HepG2 (cell line): ENCODE data around the gene ARVCF. TPM values are rescaled to one million over a fixed set of nuclear protein-coding genes. Genes with fewer than 3 reads are reported as not detected.

ENCODE experiments used
- AGO1 ChIP-seq: fragments of 200-400 bp; formaldehyde crosslinking; IDR thresholded peaks from 2 replicates; pipeline ENCODE4 v1.6.1; 2017; ENCODE audit warnings: mild to moderate bottlenecking, low read depth, low read length, moderate library complexity; ENCODE audit not compliant: poor library complexity, severe bottlenecking
- FOXP1 ChIP-seq, 2 experiments: fragments of 450-650 bp in 1 of 2; IDR thresholded peaks; 2 replicates each; pipeline ENCODE4 v1.6.1; 2017 to 2018; ENCODE audit warnings: antibody characterized with exemption in 1 of 2
- GLI4 ChIP-seq: sonication (generic); formaldehyde crosslinking; IDR thresholded peaks from 2 replicates; pipeline ENCODE4 v1.5.1; 2020; ENCODE audit warnings: missing genetic modification reagents, mild to moderate bottlenecking, moderate library complexity, borderline replicate concordance
- GZF1 ChIP-seq: sonication (generic); formaldehyde crosslinking; IDR thresholded peaks from 2 replicates; pipeline ENCODE4 v1.5.1; 2020; ENCODE audit warnings: mild to moderate bottlenecking, missing genetic modification reagents
- HMGXB3 ChIP-seq: sonication (generic); formaldehyde crosslinking; IDR thresholded peaks from 2 replicates; pipeline ENCODE4 v1.4.0; 2020; ENCODE audit warnings: missing genetic modification reagents, borderline replicate concordance
- HNRNPL ChIP-seq: fragments of 200-400 bp; formaldehyde crosslinking; IDR thresholded peaks from 2 replicates; pipeline ENCODE4 v1.6.1; 2017; ENCODE audit warnings: mild to moderate bottlenecking, low read depth, low read length
- IRF2 ChIP-seq: IDR thresholded peaks from 2 replicates; pipeline ENCODE4 v1.6.1; 2018; ENCODE audit warnings: missing genetic modification reagents, missing compliant biosample characterization
- NCOA2 ChIP-seq: sonication (generic); formaldehyde crosslinking; IDR thresholded peaks from 2 replicates; pipeline ENCODE4 v1.8.0; 2022; ENCODE audit warnings: inconsistent platforms
- POLR2AphosphoS5 ChIP-seq: IDR thresholded peaks from 2 replicates; pipeline ENCODE4 v1.6.1; 2012; ENCODE audit warnings: low read depth, low read length
- POLR2G ChIP-seq: fragments of 200-400 bp; formaldehyde crosslinking; IDR thresholded peaks from 2 replicates; pipeline ENCODE4 v1.6.1; 2018; ENCODE audit warnings: mild to moderate bottlenecking, low read depth, low read length, moderate library complexity
- RNF219 ChIP-seq: sonication (generic); formaldehyde crosslinking; IDR thresholded peaks from 2 replicates; pipeline ENCODE4 v1.5.0; 2020; ENCODE audit warnings: mild to moderate bottlenecking, missing genetic modification reagents
- SIX4 ChIP-seq: sonication (generic); formaldehyde crosslinking; IDR thresholded peaks from 2 replicates; pipeline ENCODE4 v1.4.0; 2020; ENCODE audit warnings: missing genetic modification reagents
- SRSF4 ChIP-seq: fragments of 200-400 bp; formaldehyde crosslinking; IDR thresholded peaks from one replicate; pipeline ENCODE4 v1.6.1; 2018; ENCODE audit warnings: mild to moderate bottlenecking, low read depth, low read length, moderate library complexity; ENCODE audit not compliant: poor library complexity, severe bottlenecking
- SRSF9 ChIP-seq: fragments of 200-400 bp; formaldehyde crosslinking; IDR thresholded peaks from 2 replicates; pipeline ENCODE4 v1.6.1; 2018; ENCODE audit warnings: borderline replicate concordance, mild to moderate bottlenecking, low read depth, low read length; ENCODE audit not compliant: insufficient read depth, poor library complexity, severe bottlenecking
- SRY ChIP-seq: sonication (generic); formaldehyde crosslinking; IDR thresholded peaks from 2 replicates; pipeline ENCODE4 v1.8.0; 2022; ENCODE audit warnings: mild to moderate bottlenecking, missing genetic modification reagents
- ZBTB1 ChIP-seq: sonication (generic); formaldehyde crosslinking; IDR thresholded peaks from 2 replicates; pipeline ENCODE4 v1.4.0; 2020; ENCODE audit warnings: missing genetic modification reagents, borderline replicate concordance
- ZBTB34 ChIP-seq: sonication (generic); formaldehyde crosslinking; IDR thresholded peaks from 2 replicates; pipeline ENCODE4 v1.8.0; 2022; ENCODE audit warnings: mild to moderate bottlenecking, missing genetic modification reagents
- ZC3H4 ChIP-seq: sonication (generic); formaldehyde crosslinking; IDR thresholded peaks from 2 replicates; pipeline ENCODE4 v1.4.0; 2020; ENCODE audit warnings: missing genetic modification reagents, borderline replicate concordance
- ZNF382 ChIP-seq: sonication (generic); formaldehyde crosslinking; IDR thresholded peaks from 2 replicates; pipeline ENCODE4 v1.5.0; 2020; ENCODE audit warnings: missing genetic modification reagents, mild to moderate bottlenecking, borderline replicate concordance
- ZNF7 ChIP-seq: IDR thresholded peaks from 2 replicates; pipeline ENCODE4 v1.6.1; 2016; ENCODE audit warnings: missing biosample characterization, missing genetic modification reagents
- ZNF776 ChIP-seq: sonication (generic); formaldehyde crosslinking; IDR thresholded peaks from 2 replicates; pipeline ENCODE4 v1.4.0; 2020; ENCODE audit warnings: mild to moderate bottlenecking, missing genetic modification reagents
- polyA plus RNA-seq, 8 experiments: library from polyadenylated mRNA; depleted of rRNA in 3 of 8; stranded (reverse) in 7 of 8; unstranded in 1 of 8; fragments of >200 nt; fragmentation: Illumina TruSeq in 4 of 8; extraction: Trizol in 4 of 8; gene quantifications; 2 replicates each; pipeline versions ENCODE4 v1.2.1 to v1.2.3, GENCODE V29; 2011 to 2016; ENCODE audit warnings: low read depth in 4 of 8, missing spikeins in 1 of 8, mixed read lengths in 1 of 8; ENCODE audit not compliant: insufficient read depth in 1 of 8
- total RNA-seq, 5 experiments: library from RNA; depleted of rRNA; stranded (reverse); fragments of >200 nt; fragmentation: Illumina TruSeq; extraction: Trizol; gene quantifications; 2 replicates each; pipeline ENCODE4 v1.2.3, GENCODE V29; 2016; ENCODE audit warnings: low read depth in 1 of 5

Gene ARVCF
- total and polyA plus RNA-seq, 2 of the 13 experiments (the other 11 are each of a cell fraction or from before 2014, with no cell fraction given): 16.4 to 17.7 TPM

GRCh38 chr22:19971276-19972124 is 45.1 kb downstream of the ARVCF start (continued):
- TF ChIP-seq POLR2AphosphoS5 (0 out of 2 replicates have a peak, but pooled peaks have one; percentile 23), ZNF776 (no peak), ZBTB34 (CRISPR knock-in tag) (no peak), ZNF382 (CRISPR knock-in tag) (no peak), AGO1 (peak; percentile 66), NCOA2 (no peak), ZNF7 (no peak), ZC3H4 (CRISPR knock-in tag) (no peak), IRF2 (no peak), RNF219 (CRISPR knock-in tag) (no peak), GLI4 (CRISPR knock-in tag) (no peak; the same call in 1 of the 2 replicates), HNRNPL (peak; percentile 78; the same call in 1 of the 2 replicates), SIX4 (CRISPR knock-in tag) (no peak), POLR2G (0 out of 2 replicates have a peak, but pooled peaks have one; percentile 27), SRSF4 (no peak), SRY (CRISPR knock-in tag) (peak; percentile 80; the same call in 1 of the 2 replicates), GZF1 (CRISPR knock-in tag) (no peak), HMGXB3 (CRISPR knock-in tag) (no peak; the same call in 1 of the 2 replicates), FOXP1 (IDR thresholded peaks at IDR 0.05) (no peak), FOXP1 (CRISPR knock-in tag; IDR thresholded peaks at IDR 0.05) (no peak), ZBTB1 (CRISPR knock-in tag) (no peak), SRSF9 (no peak)
